Esophagus muscularis mucosa (tissue), 4 donors: ENCODE measurements around the gene AP3B2.

Experiments
- CTCF ChIP-seq, 3 experiments: fragments of 200-600 bp in 2 of 3; fragments of 450-650 bp in 1 of 3; sonication (generic) in 2 of 3; IDR thresholded peaks; one replicate each; pipeline ENCODE4 v1.5.1; 2017 to 2019; ENCODE audit warnings: antibody characterized with exemption in 3 of 3, mild to moderate bottlenecking in 2 of 3, moderate library complexity in 1 of 3
- EP300 ChIP-seq: sonication (generic); formaldehyde crosslinking; IDR thresholded peaks from one replicate; pipeline ENCODE4 v1.6.1; 2017; ENCODE audit warnings: antibody characterized with exemption
- POLR2A ChIP-seq: fragments of 450-650 bp; IDR thresholded peaks from one replicate; pipeline ENCODE4 v1.6.1; 2017; ENCODE audit warnings: antibody characterized with exemption, moderate library complexity, mild to moderate bottlenecking, low read depth
- POLR2AphosphoS5 ChIP-seq, 2 donors: sonication (generic); formaldehyde crosslinking; IDR thresholded peaks; one replicate each; pipeline ENCODE4 v1.6.1; 2017; ENCODE audit warnings: antibody characterized with exemption in 2 of 2

- TF ChIP-seq CTCF (IDR thresholded peaks at IDR 0.05), result no peak
- TF ChIP-seq EP300, result no peak
- no peak for TF ChIP-seq POLR2AphosphoS5 (IDR thresholded peaks at IDR 0.05)
- no peak for TF ChIP-seq POLR2A
These were observed 73.9 kb downstream of the AP3B2 start for GRCh38 chr15:82635798-82636197.
